Gastroesophageal sphincter (tissue), 4 donors: ENCODE measurements around the gene B4GALNT3. TPM values are rescaled to one million over a fixed set of nuclear protein-coding genes. Genes with fewer than 3 reads are reported as not detected.

Experiments
- ATAC-seq: fragments of 150-250 bp; one replicate; pipeline ENCODE4 v1.9.1; 2016; ENCODE audit warnings: mild to moderate bottlenecking, moderate library complexity
- H3K27ac ChIP-seq, 4 donors: fragments of 200-600 bp; sonication (generic) in 3 of 4; 1 replicate in 3 of 4; 2 replicates in 1 of 4; pipeline ENCODE4 v1.5.1; 2016 to 2019
- H3K27me3 ChIP-seq: fragments of 200-600 bp; sonication (generic); one replicate; pipeline ENCODE4 v1.5.1; 2019
- H3K36me3 ChIP-seq, 2 donors: fragments of 200-600 bp; sonication (generic); one replicate each; pipeline ENCODE4 v1.5.1; 2019; ENCODE audit warnings: control low read depth in 1 of 2
- H3K4me1 ChIP-seq, 3 donors: fragments of 200-600 bp; sonication (generic); 1 replicate in 2 of 3; 2 replicates in 1 of 3; pipeline ENCODE4 v1.5.1; 2016 to 2019; ENCODE audit warnings: control low read depth in 2 of 3
- H3K4me3 ChIP-seq, 2 donors: fragments of 200-600 bp; sonication (generic); one replicate each; pipeline ENCODE4 v1.5.1; 2019; ENCODE audit warnings: mild to moderate bottlenecking in 1 of 2, moderate library complexity in 1 of 2
- H3K9me3 ChIP-seq, 3 donors: fragments of 200-600 bp; sonication (generic); one replicate each; pipeline ENCODE4 v1.5.1; 2017 to 2019; ENCODE audit warnings: control low read depth in 2 of 3
- CTCF ChIP-seq, 4 experiments: fragments of 200-600 bp in 2 of 4; fragments of 450-650 bp in 2 of 4; sonication (generic) in 1 of 4; IDR thresholded peaks; one replicate each; pipeline ENCODE4 v1.5.1; 2017 to 2019; ENCODE audit warnings: antibody characterized with exemption in 4 of 4, mild to moderate bottlenecking in 2 of 4, moderate library complexity in 2 of 4
- EP300 ChIP-seq: sonication (generic); formaldehyde crosslinking; IDR thresholded peaks from one replicate; pipeline ENCODE4 v1.6.1; 2017; ENCODE audit warnings: antibody characterized with exemption, mild to moderate bottlenecking
- POLR2A ChIP-seq, 2 donors: fragments of 450-650 bp; IDR thresholded peaks; one replicate each; pipeline ENCODE4 v1.6.1; 2017; ENCODE audit warnings: antibody characterized with exemption in 2 of 2, mild to moderate bottlenecking in 2 of 2, moderate library complexity in 1 of 2
- POLR2AphosphoS5 ChIP-seq: sonication (generic); formaldehyde crosslinking; IDR thresholded peaks from one replicate; pipeline ENCODE4 v1.6.1; 2017; ENCODE audit warnings: antibody characterized with exemption
- WGBS, 2 donors: methylation state at CpG; one replicate each; pipeline ENCODE4 v1.1.5; 2018; ENCODE audit warnings: low coverage in 1 of 2; 5-methylcytosine and 5-hydroxymethylcytosine counted together
- total RNA-seq, 4 donors: library from RNA; depleted of rRNA; stranded (reverse); fragments of >200 nt; gene quantifications; one replicate each; pipeline ENCODE4 v1.1.0, GENCODE V29; 2016

Gene B4GALNT3
- total RNA-seq, 4 donors from 2014 or later = 0.54 to 1.6 (median 1.4) TPM; not detected in 1

GRCh38 chr12:534216-534615 lies 74.5 kb downstream of the B4GALNT3 start:
- no peak for ATAC-seq
- Histone ChIP-seq H3K4me1 (peaks cover 0 to 8% (median 0%) of the 10 kb centered on the region in 3 donors), H3K36me3 (no peaks in the 10 kb centered on the region), H3K9me3 (peaks cover 0 to 12% (median 0%) of the 10 kb centered on the region in 3 donors), H3K27me3 (peaks cover 17% of the 10 kb centered on the region), H3K4me3 (no peak overlapping the region), H3K27ac (no peak overlapping the region)
- TF ChIP-seq POLR2A (IDR thresholded peaks at IDR 0.05) = no peak
- no peak for TF ChIP-seq POLR2AphosphoS5
- TF ChIP-seq EP300 = no peak
- 91% methylated on average over 7 of the region's 14 CpGs; no CpG with 5 or more reads in 1 of the 2 donors for WGBS, 2 donors

GRCh38 chr12:535396-535795 lies 75.7 kb downstream of the B4GALNT3 start:
- no peaks in the 10 kb centered on the region for H3K36me3 ChIP-seq
- H3K9me3 ChIP-seq = peaks cover 0 to 12% (median 0%) of the 10 kb centered on the region in 3 donors
- H3K27me3 ChIP-seq = peaks cover 17% of the 10 kb centered on the region
- H3K27ac ChIP-seq = no peak overlapping the region
- ATAC-seq = no peak
- H3K4me3 ChIP-seq = no peak overlapping the region
- H3K4me1 ChIP-seq = peaks cover 0 to 13% (median 0%) of the 10 kb centered on the region in 3 donors
- TF ChIP-seq CTCF (IDR thresholded peaks at IDR 0.05) = no peak
- no peak for TF ChIP-seq EP300
- TF ChIP-seq POLR2A (IDR thresholded peaks at IDR 0.05) = no peak
- TF ChIP-seq POLR2AphosphoS5 = no peak
- 82% methylated on average over 3 of the region's 7 CpGs; no CpG with 5 or more reads in 1 of the 2 donors for WGBS, 2 donors

- Histone ChIP-seq H3K36me3 (no peaks in the 10 kb centered on the region), H3K9me3 (peaks cover 0 to 12% (median 0%) of the 10 kb centered on the region in 3 donors), H3K4me1 (peaks cover 0 to 13% (median 0%) of the 10 kb centered on the region in 3 donors), H3K4me3 (no peak overlapping the region), H3K27me3 (peaks cover 17% of the 10 kb centered on the region), H3K27ac (no peak overlapping the region)
- no peak for ATAC-seq
- 92 to 98% methylated on average over 3 of the region's 3 CpGs for WGBS, 2 donors
- TF ChIP-seq POLR2AphosphoS5 (no peak), EP300 (no peak), POLR2A (IDR thresholded peaks at IDR 0.05) (no peak), CTCF (IDR thresholded peaks at IDR 0.05) (no peak)
Observed at GRCh38 chr12:536751-537245, 77.1 kb downstream of the B4GALNT3 start.

- Histone ChIP-seq H3K27ac (no peak overlapping the region), H3K4me3 (no peak overlapping the region), H3K4me1 (peaks cover 0 to 13% (median 0%) of the 10 kb centered on the region in 3 donors), H3K36me3 (no peaks in the 10 kb centered on the region), H3K27me3 (peaks cover 17% of the 10 kb centered on the region), H3K9me3 (peaks cover 0 to 2% (median 0%) of the 10 kb centered on the region in 3 donors)
- WGBS, 2 donors = 79 to 81% methylated on average over 3 to 4 of the region's 4 CpGs
- no peak for TF ChIP-seq CTCF (IDR thresholded peaks at IDR 0.05)
- no peak for TF ChIP-seq POLR2AphosphoS5
- no peak for TF ChIP-seq EP300
- TF ChIP-seq POLR2A (IDR thresholded peaks at IDR 0.05) = no peak
- ATAC-seq = no peak
Observed at GRCh38 chr12:537772-538171, 78.0 kb downstream of the B4GALNT3 start.

- peak; percentile 45 for ATAC-seq
- H3K36me3 ChIP-seq = no peaks in the 10 kb centered on the region
- 24 to 28% methylated on average over 3 to 9 of the region's 10 CpGs for WGBS, 2 donors
- no peak overlapping the region for H3K27ac ChIP-seq
- H3K27me3 ChIP-seq = peaks cover 16% of the 10 kb centered on the region
- peaks cover 0 to 13% (median 0%) of the 10 kb centered on the region in 3 donors for H3K4me1 ChIP-seq
- no peak overlapping the region for H3K4me3 ChIP-seq
- TF ChIP-seq CTCF (IDR thresholded peaks at IDR 0.05) (no peak), POLR2AphosphoS5 (no peak), POLR2A (IDR thresholded peaks at IDR 0.05) (no peak), EP300 (no peak)
- H3K9me3 ChIP-seq = no peaks in the 10 kb centered on the region
Observed at GRCh38 chr12:538731-539539, 79.2 kb downstream of the B4GALNT3 start.
